Stimulated activated CD4-positive, alpha-beta T cell treated with anti-CD3 and anti-CD28 coated beads, Interleukin-2, amount 100 ng/mL, for 48 hours (primary cell): Measurements from ENCODE around the gene CXCL12.

Experiments used
- DNase-seq, 2 donors: peaks; one replicate each; pipeline ENCODE4 v3.0.0-alpha.2; 2020

CXCL12 gene

GRCh38 chr10:44361109-44361508 lies 23.8 kb downstream of the CXCL12 start:
- no peak for DNase-seq

GRCh38 chr10:44358080-44358771 lies 26.7 kb downstream of the CXCL12 start:
- no peak for DNase-seq

- DNase-seq = no peak
These were observed 27.8 kb downstream of the CXCL12 start for GRCh38 chr10:44357023-44357540.

- DNase-seq = no peak
These were observed 28.5 kb downstream of the CXCL12 start for GRCh38 chr10:44356139-44357022.

GRCh38 chr10:44355630-44356029 lies 29.3 kb downstream of the CXCL12 start:
- DNase-seq = no peak

- no peak for DNase-seq
These were observed 30.1 kb downstream of the CXCL12 start for GRCh38 chr10:44354771-44355170.

- no peak for DNase-seq
These were observed 31.2 kb downstream of the CXCL12 start for GRCh38 chr10:44353721-44354120.

GRCh38 chr10:44353128-44353390 lies 31.8 kb downstream of the CXCL12 start:
- DNase-seq = no peak

GRCh38 chr10:44352316-44353127 lies 32.4 kb downstream of the CXCL12 start:
- DNase-seq = no peak

GRCh38 chr10:44348496-44348895 lies 36.4 kb downstream of the CXCL12 start:
- no peak for DNase-seq

GRCh38 chr10:44347609-44348400 lies 37.1 kb downstream of the CXCL12 start:
- DNase-seq = no peak

GRCh38 chr10:44344727-44345126 lies 40.2 kb downstream of the CXCL12 start:
- no peak for DNase-seq

GRCh38 chr10:44343843-44344242 lies 41.1 kb downstream of the CXCL12 start:
- DNase-seq = no peak

GRCh38 chr10:44341886-44342285 lies 43.0 kb downstream of the CXCL12 start:
- no peak for DNase-seq

GRCh38 chr10:44340557-44340956 lies 44.3 kb downstream of the CXCL12 start:
- no peak for DNase-seq

GRCh38 chr10:44339218-44339617 lies 45.7 kb downstream of the CXCL12 start:
- no peak for DNase-seq

- no peak for DNase-seq
These were observed 47.8 kb downstream of the CXCL12 start for GRCh38 chr10:44337081-44337480.

- no peak for DNase-seq
These were observed 49.4 kb downstream of the CXCL12 start for GRCh38 chr10:44335330-44336021.

GRCh38 chr10:44334621-44335184 lies 50.2 kb downstream of the CXCL12 start:
- no peak for DNase-seq

- no peak for DNase-seq
These were observed 50.8 kb downstream of the CXCL12 start for GRCh38 chr10:44334091-44334490.

GRCh38 chr10:44333511-44333910 lies 51.4 kb downstream of the CXCL12 start:
- DNase-seq = no peak

GRCh38 chr10:44332465-44332864 lies 52.4 kb downstream of the CXCL12 start:
- no peak for DNase-seq
